Measurements from ENCODE around the gene LYPD6B.

The LYPD6B gene

GRCh38 chr2:149059822-149060221 lies 21.3 kb downstream of the LYPD6B start:
- 81 to 86% methylated on average over 1 of the region's 1 CpG for WGBS, 2 experiments
- Histone ChIP-seq H3K9me3 (ENCODE audit: control insufficient read depth, low read length) (no peaks in the 10 kb centered on the region), H3K36me3 (ENCODE audit: control insufficient read depth, insufficient read depth, low read length) (no peaks in the 10 kb centered on the region), H3K4me3 (ENCODE audit: insufficient read depth, low read depth, low read length) (no peak overlapping the region), H3K4me1 (ENCODE audit: control insufficient read depth, insufficient read depth, low read length) (no peaks in the 10 kb centered on the region), H3K27me3 (ENCODE audit: control insufficient read depth, insufficient read depth, low read length, poor library complexity, severe bottlenecking) (no peaks in the 10 kb centered on the region), H3K27ac (ENCODE audit: insufficient read depth, low read depth, low read length, poor library complexity, severe bottlenecking) (no peak overlapping the region)

- no peaks in the 10 kb centered on the region for H3K36me3 ChIP-seq (ENCODE audit: control insufficient read depth, insufficient read depth, low read length)
- H3K27me3 ChIP-seq (ENCODE audit: control insufficient read depth, insufficient read depth, low read length, poor library complexity, severe bottlenecking), result no peaks in the 10 kb centered on the region
- H3K4me1 ChIP-seq (ENCODE audit: control insufficient read depth, insufficient read depth, low read length), result no peaks in the 10 kb centered on the region
- H3K4me3 ChIP-seq (ENCODE audit: insufficient read depth, low read depth, low read length), result no peak overlapping the region
- WGBS, 2 experiments, result 87 to 91% methylated on average over 2 of the region's 2 CpGs
- no peaks in the 10 kb centered on the region for H3K9me3 ChIP-seq (ENCODE audit: control insufficient read depth, low read length)
- H3K27ac ChIP-seq (ENCODE audit: insufficient read depth, low read depth, low read length, poor library complexity, severe bottlenecking), result no peak overlapping the region
Measured at GRCh38 chr2:149061133-149061745, 22.7 kb downstream of the LYPD6B start.

- H3K9me3 ChIP-seq (ENCODE audit: control insufficient read depth, low read length), result no peaks in the 10 kb centered on the region
Measured at GRCh38 chr2:149062531-149062930, 24.0 kb downstream of the LYPD6B start.

GRCh38 chr2:149063177-149063576 lies 24.7 kb downstream of the LYPD6B start:
- Histone ChIP-seq H3K9me3 (ENCODE audit: control insufficient read depth, low read length) (no peaks in the 10 kb centered on the region), H3K4me1 (ENCODE audit: control insufficient read depth, insufficient read depth, low read length) (no peaks in the 10 kb centered on the region), H3K36me3 (ENCODE audit: control insufficient read depth, insufficient read depth, low read length) (no peaks in the 10 kb centered on the region), H3K4me3 (ENCODE audit: insufficient read depth, low read depth, low read length) (no peak overlapping the region), H3K27me3 (ENCODE audit: control insufficient read depth, insufficient read depth, low read length, poor library complexity, severe bottlenecking) (no peaks in the 10 kb centered on the region), H3K27ac (ENCODE audit: insufficient read depth, low read depth, low read length, poor library complexity, severe bottlenecking) (no peak overlapping the region)
- 90 to 95% methylated on average over 3 to 4 of the region's 4 CpGs for WGBS, 2 experiments

More at GRCh38 chr2:149062531-149062930, 24.0 kb downstream of the LYPD6B start:
- Histone ChIP-seq H3K4me1 (ENCODE audit: control insufficient read depth, insufficient read depth, low read length) (no peaks in the 10 kb centered on the region), H3K27me3 (ENCODE audit: control insufficient read depth, insufficient read depth, low read length, poor library complexity, severe bottlenecking) (no peaks in the 10 kb centered on the region), H3K4me3 (ENCODE audit: insufficient read depth, low read depth, low read length) (no peak overlapping the region), H3K27ac (ENCODE audit: insufficient read depth, low read depth, low read length, poor library complexity, severe bottlenecking) (no peak overlapping the region), H3K36me3 (ENCODE audit: control insufficient read depth, insufficient read depth, low read length) (no peaks in the 10 kb centered on the region)
- WGBS, 2 experiments, result 93 to 96% methylated on average over 3 of the region's 3 CpGs

- Histone ChIP-seq H3K27ac (ENCODE audit: insufficient read depth, low read depth, low read length, poor library complexity, severe bottlenecking) (no peak overlapping the region), H3K4me3 (ENCODE audit: insufficient read depth, low read depth, low read length) (no peak overlapping the region), H3K4me1 (ENCODE audit: control insufficient read depth, insufficient read depth, low read length) (no peaks in the 10 kb centered on the region), H3K36me3 (ENCODE audit: control insufficient read depth, insufficient read depth, low read length) (no peaks in the 10 kb centered on the region), H3K9me3 (ENCODE audit: control insufficient read depth, low read length) (no peaks in the 10 kb centered on the region), H3K27me3 (ENCODE audit: control insufficient read depth, insufficient read depth, low read length, poor library complexity, severe bottlenecking) (no peaks in the 10 kb centered on the region)
- WGBS, 2 experiments, result 60 to 68% methylated on average over 3 of the region's 3 CpGs
Measured at GRCh38 chr2:149064365-149064841, 25.9 kb downstream of the LYPD6B start.

- no peak overlapping the region for H3K27ac ChIP-seq (ENCODE audit: insufficient read depth, low read depth, low read length, poor library complexity, severe bottlenecking)
- WGBS, 2 experiments, result 90 to 91% methylated on average over 4 to 5 of the region's 5 CpGs
- no peaks in the 10 kb centered on the region for H3K27me3 ChIP-seq (ENCODE audit: control insufficient read depth, insufficient read depth, low read length, poor library complexity, severe bottlenecking)
- H3K36me3 ChIP-seq (ENCODE audit: control insufficient read depth, insufficient read depth, low read length), result no peaks in the 10 kb centered on the region
- H3K9me3 ChIP-seq (ENCODE audit: control insufficient read depth, low read length), result no peaks in the 10 kb centered on the region
- no peak overlapping the region for H3K4me3 ChIP-seq (ENCODE audit: insufficient read depth, low read depth, low read length)
- no peaks in the 10 kb centered on the region for H3K4me1 ChIP-seq (ENCODE audit: control insufficient read depth, insufficient read depth, low read length)
Measured at GRCh38 chr2:149064856-149065630, 26.5 kb downstream of the LYPD6B start.

GRCh38 chr2:149068225-149068995 lies 29.9 kb downstream of the LYPD6B start:
- Histone ChIP-seq H3K9me3 (ENCODE audit: control insufficient read depth, low read length) (no peaks in the 10 kb centered on the region), H3K27me3 (ENCODE audit: control insufficient read depth, insufficient read depth, low read length, poor library complexity, severe bottlenecking) (no peaks in the 10 kb centered on the region), H3K4me3 (ENCODE audit: insufficient read depth, low read depth, low read length) (no peak overlapping the region), H3K27ac (ENCODE audit: insufficient read depth, low read depth, low read length, poor library complexity, severe bottlenecking) (no peak overlapping the region), H3K36me3 (ENCODE audit: control insufficient read depth, insufficient read depth, low read length) (no peaks in the 10 kb centered on the region), H3K4me1 (ENCODE audit: control insufficient read depth, insufficient read depth, low read length) (no peaks in the 10 kb centered on the region)
- 91 to 92% methylated on average over 5 of the region's 6 CpGs for whole genome bisulfite sequencing, 2 experiments

- WGBS, 2 experiments, result 96 to 98% methylated on average over 4 to 5 of the region's 5 CpGs
- Histone ChIP-seq H3K27me3 (ENCODE audit: control insufficient read depth, insufficient read depth, low read length, poor library complexity, severe bottlenecking) (no peaks in the 10 kb centered on the region), H3K4me3 (ENCODE audit: insufficient read depth, low read depth, low read length) (no peak overlapping the region), H3K4me1 (ENCODE audit: control insufficient read depth, insufficient read depth, low read length) (no peaks in the 10 kb centered on the region), H3K9me3 (ENCODE audit: control insufficient read depth, low read length) (no peaks in the 10 kb centered on the region), H3K36me3 (ENCODE audit: control insufficient read depth, insufficient read depth, low read length) (no peaks in the 10 kb centered on the region), H3K27ac (ENCODE audit: insufficient read depth, low read depth, low read length, poor library complexity, severe bottlenecking) (no peak overlapping the region)
Measured at GRCh38 chr2:149068996-149069888, 30.7 kb downstream of the LYPD6B start.

- Histone ChIP-seq H3K9me3 (ENCODE audit: control insufficient read depth, low read length) (no peaks in the 10 kb centered on the region), H3K27ac (ENCODE audit: insufficient read depth, low read depth, low read length, poor library complexity, severe bottlenecking) (no peak overlapping the region), H3K4me3 (ENCODE audit: insufficient read depth, low read depth, low read length) (no peak overlapping the region), H3K27me3 (ENCODE audit: control insufficient read depth, insufficient read depth, low read length, poor library complexity, severe bottlenecking) (no peaks in the 10 kb centered on the region), H3K4me1 (ENCODE audit: control insufficient read depth, insufficient read depth, low read length) (peaks cover under 1% of the 10 kb centered on the region), H3K36me3 (ENCODE audit: control insufficient read depth, insufficient read depth, low read length) (no peaks in the 10 kb centered on the region)
- 80 to 81% methylated on average over 9 of the region's 9 CpGs for WGBS, 2 experiments
Measured at GRCh38 chr2:149070681-149071320, 32.3 kb downstream of the LYPD6B start.
